CD4-positive, alpha-beta memory T cell (primary cell): ENCODE measurements around the gene PRR35. TPM values are rescaled to one million over a fixed set of nuclear protein-coding genes. Genes with fewer than 3 reads are reported as not detected.

Experiments used
- CTCF ChIA-PET: fragments of 350-600 bp; sonication (Branson Sonifier 250); formaldehyde crosslinking; loops from one replicate; lab custom pipeline; 2021; ENCODE audit warnings: inconsistent platforms; ENCODE audit not compliant: partially characterized antibody; lab: Charles Lee
- POLR2A ChIA-PET: fragments of 350-600 bp; sonication (Branson Sonifier 250); formaldehyde crosslinking; loops from one replicate; lab custom pipeline; 2021; ENCODE audit not compliant: partially characterized antibody; lab: Charles Lee
- DNase-seq, 5 donors: peaks; one replicate each; pipeline versions ENCODE4 v3.0.0 to v3.0.0-alpha.2; 2020 to 2022; ENCODE audit warnings: mixed read lengths in 1 of 5
- H3K27ac ChIP-seq: one replicate; pipeline ENCODE4 v1.7.0; 2013; ENCODE audit warnings: low read depth, low read length
- H3K27me3 ChIP-seq: 2 replicates; pipeline ENCODE4 v1.7.0; 2013; ENCODE audit warnings: mild to moderate bottlenecking, low read length, moderate library complexity; ENCODE audit not compliant: insufficient read depth
- H3K36me3 ChIP-seq: 2 replicates; pipeline ENCODE4 v1.7.0; 2013; ENCODE audit warnings: mild to moderate bottlenecking, low read length, moderate library complexity; ENCODE audit not compliant: insufficient read depth
- H3K4me1 ChIP-seq: 2 replicates; pipeline ENCODE4 v1.7.0; 2013; ENCODE audit warnings: mild to moderate bottlenecking, low read length, moderate library complexity; ENCODE audit not compliant: insufficient read depth
- H3K4me3 ChIP-seq, 2 donors: one replicate each; pipeline ENCODE4 v1.7.0; 2013; ENCODE audit warnings: low read length in 2 of 2, mild to moderate bottlenecking in 1 of 2
- H3K9me3 ChIP-seq, 2 donors: one replicate each; pipeline ENCODE4 v1.7.0; 2013; ENCODE audit warnings: low read length in 2 of 2, control low read depth in 1 of 2; ENCODE audit not compliant: control insufficient read depth in 1 of 2
- H3K27ac Mint-ChIP-seq, 7 donors: one replicate each; pipeline ENCODE4 v1.8.0; 2020 to 2021; ENCODE audit warnings: mixed read lengths in 7 of 7, mild to moderate bottlenecking in 6 of 7, inconsistent platforms in 3 of 7, moderate library complexity in 3 of 7
- H3K27me3 Mint-ChIP-seq, 2 donors: one replicate each; pipeline ENCODE4 v1.8.0; 2020 to 2021; ENCODE audit warnings: mixed read lengths in 2 of 2
- H3K36me3 Mint-ChIP-seq, 2 donors: one replicate each; pipeline ENCODE4 v1.8.0; 2020 to 2021; ENCODE audit warnings: mixed read lengths in 2 of 2, inconsistent platforms in 1 of 2, mild to moderate bottlenecking in 1 of 2
- H3K4me1 Mint-ChIP-seq, 4 donors: one replicate each; pipeline ENCODE4 v1.8.0; 2020 to 2021; ENCODE audit warnings: mixed read lengths in 4 of 4, mild to moderate bottlenecking in 1 of 4
- H3K4me3 Mint-ChIP-seq, 8 donors: one replicate each; pipeline ENCODE4 v1.8.0; 2020 to 2021; ENCODE audit warnings: mixed read lengths in 8 of 8, mild to moderate bottlenecking in 7 of 8, moderate library complexity in 6 of 8, inconsistent platforms in 3 of 8
- H3K9me3 Mint-ChIP-seq, 8 donors: one replicate each; pipeline ENCODE4 v1.8.0; 2020 to 2021; ENCODE audit warnings: mixed read lengths in 8 of 8, mild to moderate bottlenecking in 5 of 8, inconsistent platforms in 3 of 8, moderate library complexity in 1 of 8
- intact Hi-C: fragments of 100-400 bp; cut with micrococcal nuclease; formaldehyde crosslinking; loops from one replicate; pipeline ENCODE4 v1.15.1; 2023
- polyA plus RNA-seq, 2 donors: library from polyadenylated mRNA; unstranded; fragments of 300-500 nt; fragmentation: Illumina TruSeq; gene quantifications; one replicate each; pipeline ENCODE4 v1.2.3, GENCODE V29; 2021
- total RNA-seq, 2 experiments: library from RNA; stranded (reverse); gene quantifications; one replicate each; pipeline ENCODE4 v1.2.3, GENCODE V29; 2021

The PRR35 gene
- total and polyA plus RNA-seq, 4 experiments from 2014 or later: not detected

DNA sequence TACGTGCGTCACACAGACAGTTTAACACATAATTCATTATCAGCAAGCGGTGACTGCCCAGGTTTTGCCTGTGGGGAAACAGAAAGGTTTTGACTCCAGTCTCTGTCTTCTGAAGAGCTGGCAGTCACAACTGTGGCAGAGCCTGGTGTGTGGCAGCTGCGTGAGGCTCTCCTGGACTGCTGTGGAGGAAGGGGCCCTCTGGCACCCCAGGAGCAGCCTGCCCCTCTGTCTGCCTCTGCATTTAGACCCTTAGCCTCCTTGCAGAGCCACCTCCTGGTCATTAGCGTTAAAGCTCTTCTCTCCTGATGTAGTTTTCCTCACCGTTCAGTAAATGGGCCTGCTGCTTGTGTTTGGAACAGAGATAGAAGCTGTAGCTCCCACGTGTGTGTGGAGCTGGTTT lies 40.6 kb downstream of the PRR35 start:
- CTCF ChIA-PET: no interaction called here
- no peak for DNase-seq
- no peaks in the 10 kb centered on the region for H3K4me1 ChIP-seq

DNA sequence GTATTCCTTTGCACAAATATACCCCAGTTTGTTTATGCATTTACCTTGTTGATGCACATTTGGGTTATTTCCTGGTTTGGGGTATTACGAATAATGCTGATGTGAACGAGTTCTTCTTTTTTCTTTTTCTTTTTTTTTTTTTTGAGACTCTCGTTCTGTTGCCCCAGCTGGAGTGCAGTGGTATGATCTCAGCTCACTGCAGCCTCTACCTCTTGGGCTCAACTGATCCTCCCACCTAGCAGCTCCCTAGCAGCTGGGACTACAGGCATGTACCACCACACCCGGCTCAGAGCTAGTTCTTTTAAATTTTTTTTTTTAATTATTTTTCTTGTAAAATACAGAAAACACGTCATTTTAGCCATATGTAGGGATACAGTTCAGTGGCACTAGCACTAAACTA lies 43.7 kb downstream of the PRR35 start:
- CTCF ChIA-PET: no interaction called here
- peaks cover 3% of the 10 kb centered on the region for H3K36me3 ChIP-seq
- no peaks in the 10 kb centered on the region for H3K4me1 ChIP-seq
- H3K27me3 ChIP-seq: no peaks in the 10 kb centered on the region
- Mint-ChIP-seq H3K27ac (no peak overlapping the region), H3K27me3 (no peaks in the 10 kb centered on the region), H3K36me3 (peaks cover 0 to 4% of the 10 kb centered on the region in 2 donors), H3K4me3 (no peak overlapping the region), H3K9me3 (no peaks in the 10 kb centered on the region), H3K4me1 (peaks cover 0 to 14% (median 6%) of the 10 kb centered on the region in 4 donors)
- intact Hi-C loops: no loop called here
- H3K9me3 ChIP-seq: no peaks in the 10 kb centered on the region
- DNase-seq: no peak
- H3K27ac ChIP-seq: no peak overlapping the region
- H3K4me3 ChIP-seq: no peak overlapping the region
- POLR2A ChIA-PET: no interaction called here

More for the DNA sequence above, 40.6 kb downstream of the PRR35 start:
- H3K4me3 ChIP-seq: no peak overlapping the region
- POLR2A ChIA-PET: no interaction called here
- H3K27ac ChIP-seq: no peak overlapping the region
- Mint-ChIP-seq H3K4me1 (peaks cover 4 to 14% (median 10%) of the 10 kb centered on the region in 4 donors), H3K27me3 (no peaks in the 10 kb centered on the region), H3K9me3 (peaks cover 0 to 2% (median 0%) of the 10 kb centered on the region in 8 donors), H3K36me3 (peaks cover 7 to 9% of the 10 kb centered on the region in 2 donors), H3K4me3 (no peak overlapping the region), H3K27ac (no peak overlapping the region)
- H3K9me3 ChIP-seq: no peaks in the 10 kb centered on the region
- intact Hi-C loops: no loop called here
- H3K36me3 ChIP-seq: peaks cover 7% of the 10 kb centered on the region
- no peaks in the 10 kb centered on the region for H3K27me3 ChIP-seq

DNA sequence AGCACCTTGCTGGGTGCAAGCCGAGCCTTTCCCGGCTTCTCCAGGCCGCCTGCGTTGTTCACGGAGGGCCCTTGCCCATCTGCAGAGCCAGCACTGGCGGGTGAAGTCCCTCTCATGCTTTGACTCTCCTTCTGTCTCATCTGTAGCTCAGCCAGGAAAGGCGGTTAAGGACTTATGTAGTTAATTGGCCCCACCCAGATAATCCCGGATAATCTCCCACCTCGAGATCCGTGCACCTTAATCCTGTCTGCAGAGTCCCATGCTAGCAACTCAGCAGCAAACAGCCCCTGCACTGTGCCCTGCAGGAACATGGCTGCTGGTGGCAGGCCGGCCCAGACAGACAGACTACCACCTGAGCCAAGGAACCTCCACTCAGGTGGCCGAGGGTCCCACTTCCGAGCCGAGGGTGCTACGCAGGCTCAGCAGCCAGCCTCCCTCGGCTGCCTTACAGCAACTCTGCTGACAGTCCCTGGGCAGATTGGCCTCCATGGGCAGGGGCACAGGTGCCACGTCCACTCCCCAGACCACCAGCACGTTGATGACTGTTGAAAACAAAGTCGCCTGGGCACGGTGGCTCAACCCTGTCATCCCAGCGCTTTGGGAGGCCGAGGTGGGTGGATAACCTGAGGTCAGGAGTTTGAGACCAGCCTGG lies 46.6 kb downstream of the PRR35 start:
- no peaks in the 10 kb centered on the region for H3K27me3 Mint-ChIP-seq
- POLR2A ChIA-PET: no interaction called here

DNA sequence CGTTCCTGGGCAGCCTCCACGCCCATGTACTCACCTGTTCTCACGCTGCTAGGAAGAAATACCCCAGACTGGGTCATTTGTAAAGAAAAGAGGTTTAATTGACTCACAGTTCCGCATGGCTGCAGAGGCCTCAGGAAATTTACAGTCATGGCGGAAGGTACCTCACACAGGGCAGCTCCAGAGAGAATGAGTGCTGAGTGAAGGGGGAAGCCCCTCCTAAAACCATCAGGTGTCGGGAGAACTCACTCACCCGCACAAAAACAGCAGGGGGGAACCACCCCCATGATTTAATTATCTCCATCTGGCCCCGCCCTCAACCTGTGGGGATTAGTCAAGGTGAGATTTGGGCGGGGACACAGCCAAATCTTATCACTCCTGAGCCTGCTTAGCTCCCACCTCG lies 47.8 kb downstream of the PRR35 start:
- Histone ChIP-seq H3K4me3 (no peak overlapping the region), H3K36me3 (no peaks in the 10 kb centered on the region), H3K4me1 (no peaks in the 10 kb centered on the region), H3K27ac (no peak overlapping the region), H3K27me3 (no peaks in the 10 kb centered on the region), H3K9me3 (no peaks in the 10 kb centered on the region)
- POLR2A ChIA-PET: no interaction called here
- H3K27me3 Mint-ChIP-seq: no peaks in the 10 kb centered on the region
- H3K4me3 Mint-ChIP-seq: no peak overlapping the region
- peaks cover 2 to 16% (median 6%) of the 10 kb centered on the region in 4 donors for H3K4me1 Mint-ChIP-seq
- CTCF ChIA-PET: no interaction called here
- no peak overlapping the region for H3K27ac Mint-ChIP-seq
- no peak for DNase-seq
- peaks cover 0 to 4% of the 10 kb centered on the region in 2 donors for H3K36me3 Mint-ChIP-seq
- intact Hi-C loops: no loop called here
- H3K9me3 Mint-ChIP-seq: no peaks in the 10 kb centered on the region

More for the DNA sequence above, 46.6 kb downstream of the PRR35 start:
- CTCF ChIA-PET: no interaction called here
- peaks cover 0 to 4% of the 10 kb centered on the region in 2 donors for H3K36me3 Mint-ChIP-seq
- H3K4me1 ChIP-seq: no peaks in the 10 kb centered on the region
- peaks cover 2 to 22% (median 7%) of the 10 kb centered on the region in 4 donors for H3K4me1 Mint-ChIP-seq
- no peak for DNase-seq
- H3K27ac ChIP-seq: no peak overlapping the region
- no peaks in the 10 kb centered on the region for H3K9me3 Mint-ChIP-seq
- intact Hi-C loops: no loop called here
- no peak overlapping the region for H3K4me3 ChIP-seq
- H3K27me3 ChIP-seq: no peaks in the 10 kb centered on the region
- H3K36me3 ChIP-seq: no peaks in the 10 kb centered on the region
- no peak overlapping the region for H3K27ac Mint-ChIP-seq
- H3K4me3 Mint-ChIP-seq: no peak overlapping the region
- H3K9me3 ChIP-seq: no peaks in the 10 kb centered on the region

DNA sequence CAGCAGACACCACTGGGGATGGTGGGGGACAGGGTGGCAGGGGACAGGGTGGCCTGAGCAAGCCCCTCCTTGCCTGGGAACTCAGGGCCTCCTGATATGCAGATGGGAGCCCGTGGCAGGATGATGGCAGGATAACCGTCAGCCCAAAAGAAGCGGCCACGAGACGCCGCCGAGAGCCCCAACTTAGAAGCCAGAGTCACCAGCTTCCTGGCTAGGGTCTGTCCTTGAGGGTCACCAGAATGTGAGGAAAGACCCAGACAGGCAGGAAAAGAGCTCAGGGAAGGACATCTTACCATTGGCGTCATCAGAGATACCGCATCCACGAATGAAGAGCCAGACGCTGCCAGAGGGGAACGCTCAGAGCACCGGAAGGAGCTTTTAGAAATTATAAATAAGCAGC lies 49.1 kb downstream of the PRR35 start:
- ChIA-PET CTCF (interaction anchor here (1.1 to 2.1 kb wide), 2 partner anchors 14 to 31 kb away, joined by 3 to 4 read pairs; no protein-coding TSS in a partner anchor), POLR2A (interaction anchor here (1.1 kb wide), 1 partner anchor 27 kb away, joined by 3 read pairs; the partner anchor contains the start of gene METTL26)
- Mint-ChIP-seq H3K36me3 (peaks cover 0 to 4% of the 10 kb centered on the region in 2 donors), H3K4me1 (peaks cover 3 to 12% (median 5%) of the 10 kb centered on the region in 4 donors), H3K9me3 (no peaks in the 10 kb centered on the region), H3K27ac (peak overlapping the region in 5 of 7 donors; percentile 8 to 81 (median 20)), H3K4me3 (no peak overlapping the region), H3K27me3 (no peaks in the 10 kb centered on the region)
- Histone ChIP-seq H3K4me1 (no peaks in the 10 kb centered on the region), H3K27me3 (no peaks in the 10 kb centered on the region), H3K27ac (no peak overlapping the region), H3K36me3 (no peaks in the 10 kb centered on the region), H3K4me3 (no peak overlapping the region), H3K9me3 (no peaks in the 10 kb centered on the region)
- no peak for DNase-seq
- intact Hi-C loops: no loop called here

DNA sequence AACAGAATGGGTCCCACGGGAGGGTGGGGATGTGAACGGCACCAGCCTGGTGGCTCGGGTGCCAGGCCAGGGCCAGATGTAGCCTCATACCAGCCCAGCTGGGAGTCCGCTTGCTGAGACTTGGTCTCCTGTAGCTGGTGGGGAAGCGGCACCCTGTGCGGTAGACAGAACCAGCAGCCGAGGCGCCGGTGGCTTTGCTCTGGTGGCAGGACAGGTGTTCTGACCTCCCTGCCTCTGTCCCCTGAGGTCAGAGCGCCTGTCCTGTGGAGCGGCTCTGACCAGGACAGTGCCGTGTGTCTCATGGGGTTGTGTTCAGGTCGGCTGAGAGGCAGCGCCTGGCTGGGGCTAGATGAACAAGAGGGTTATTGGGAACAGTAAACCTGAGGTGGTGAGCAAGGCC lies 49.8 kb downstream of the PRR35 start:
- ChIA-PET POLR2A (interaction anchor here (1.1 kb wide), 1 partner anchor 26 kb away, joined by 3 read pairs; the partner anchor contains the start of gene METTL26), CTCF (interaction anchor here (0.8 to 2.1 kb wide), 3 partner anchors 14 to 32 kb away, joined by 3 to 4 read pairs (median 3); no protein-coding TSS in a partner anchor)
- no peaks in the 10 kb centered on the region for H3K4me1 ChIP-seq
- Mint-ChIP-seq H3K4me1 (peaks cover 3 to 16% (median 8%) of the 10 kb centered on the region in 4 donors), H3K27me3 (no peaks in the 10 kb centered on the region), H3K4me3 (no peak overlapping the region), H3K36me3 (peaks cover 4 to 5% of the 10 kb centered on the region in 2 donors), H3K27ac (no peak overlapping the region), H3K9me3 (no peaks in the 10 kb centered on the region)
- intact Hi-C loops: loop anchor here (2.0 kb wide), 1 partner anchor 31 kb away; no protein-coding TSS in a partner anchor
- H3K27me3 ChIP-seq: no peaks in the 10 kb centered on the region
- H3K27ac ChIP-seq: no peak overlapping the region
- no peak for DNase-seq
- H3K36me3 ChIP-seq: no peaks in the 10 kb centered on the region
- no peaks in the 10 kb centered on the region for H3K9me3 ChIP-seq
- no peak overlapping the region for H3K4me3 ChIP-seq

DNA sequence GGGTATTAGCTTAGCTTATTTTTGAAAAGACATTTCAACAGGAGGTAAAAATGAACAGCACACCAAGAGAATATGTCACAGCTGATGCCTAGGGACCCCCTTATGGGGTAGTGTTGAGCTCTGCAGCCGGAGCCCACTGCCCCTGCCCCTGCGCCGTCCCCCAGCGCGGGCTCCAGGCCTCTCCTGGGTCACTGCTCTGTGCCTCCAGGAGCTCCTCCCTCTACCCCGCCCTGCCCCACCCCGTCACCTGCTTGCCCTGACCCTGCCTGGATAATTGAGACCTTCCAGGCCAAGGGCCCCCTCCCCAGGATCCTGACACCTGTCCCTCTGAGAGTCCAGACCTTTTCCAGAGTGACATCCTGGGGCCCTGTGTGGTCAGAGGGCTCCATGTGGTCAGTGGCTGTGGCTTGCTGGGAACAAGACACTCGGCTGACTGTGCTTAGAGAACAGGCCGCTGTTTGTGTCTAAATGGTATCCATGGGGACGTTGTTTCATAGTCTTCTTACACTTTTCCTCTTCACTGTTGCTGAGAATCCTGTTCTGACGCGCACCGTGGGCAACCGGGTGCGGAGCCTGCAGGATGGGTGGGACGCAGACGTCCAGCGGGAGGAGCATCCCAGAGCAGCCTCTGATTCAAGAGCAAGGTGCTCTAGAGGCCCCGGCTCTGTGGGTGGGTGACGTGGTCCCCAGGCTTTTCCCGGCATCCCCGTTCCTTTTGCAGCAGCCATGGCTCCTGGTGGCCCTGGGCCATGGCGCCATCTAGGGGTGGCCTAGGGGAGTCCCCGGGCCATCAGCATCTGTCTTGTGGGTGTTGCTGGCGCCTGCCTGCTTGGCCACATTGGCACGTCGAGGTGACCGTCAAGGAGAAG lies 50.6 kb downstream of the PRR35 start:
- Histone ChIP-seq H3K4me1 (no peaks in the 10 kb centered on the region), H3K4me3 (no peak overlapping the region), H3K27ac (no peak overlapping the region), H3K27me3 (no peaks in the 10 kb centered on the region), H3K36me3 (no peaks in the 10 kb centered on the region), H3K9me3 (no peaks in the 10 kb centered on the region)
- peaks cover 3 to 17% (median 9%) of the 10 kb centered on the region in 4 donors for H3K4me1 Mint-ChIP-seq
- ChIA-PET POLR2A (interaction anchor here (1.1 kb wide), 1 partner anchor 26 kb away, joined by 3 read pairs; the partner anchor contains the start of gene METTL26), CTCF (interaction anchor here (0.8 to 2.1 kb wide), 2 partner anchors 15 to 23 kb away, joined by 3 to 4 read pairs; no protein-coding TSS in a partner anchor)
- H3K27me3 Mint-ChIP-seq: no peaks in the 10 kb centered on the region
- intact Hi-C loops: loop anchor here (2.0 kb wide), 1 partner anchor 32 kb away; no protein-coding TSS in a partner anchor
- H3K36me3 Mint-ChIP-seq: peaks cover 0 to 6% of the 10 kb centered on the region in 2 donors
- DNase-seq: peak; percentile 44 to 57 (median 51)
- peak overlapping the region in 3 of 7 donors; percentile 8 to 22 (median 19) for H3K27ac Mint-ChIP-seq
- H3K4me3 Mint-ChIP-seq: no peak overlapping the region
- no peaks in the 10 kb centered on the region for H3K9me3 Mint-ChIP-seq
